GM13977 (cell line): ENCODE data around the gene HJURP.

Experiments
- DNase-seq: peaks from one replicate; pipeline ENCODE4 v3.0.0; 2012; ENCODE audit warnings: low spot score
- CTCF ChIP-seq: IDR thresholded peaks from 2 replicates; pipeline ENCODE4 v1.5.1; 2012; ENCODE audit warnings: mild to moderate bottlenecking, control low read depth; ENCODE audit not compliant: insufficient read depth; ENCODE audit errors: extremely low read depth, missing control alignments
- in situ Hi-C: fragments of 300-500 bp; cut with MboI; formaldehyde crosslinking; loops from one replicate; pipeline ENCODE4 v1.12.0; 2022; ENCODE audit warnings: low sequenced_read_pairs, low pct_unique_long_range_greater_than_20kb, mixed read lengths, inconsistent platforms; ENCODE audit not compliant: unreplicated experiment

Gene HJURP

GRCh38 chr2:233831861-233832260 lies 22.5 kb downstream of the HJURP start:
- in situ Hi-C loops = no loop called here
- DNase-seq = no peak
- no peak for TF ChIP-seq CTCF

GRCh38 chr2:233831011-233831721 lies 23.2 kb downstream of the HJURP start:
- TF ChIP-seq CTCF = no peak
- in situ Hi-C loops = no loop called here
- no peak for DNase-seq

GRCh38 chr2:233830111-233830802 lies 24.1 kb downstream of the HJURP start:
- DNase-seq = no peak
- in situ Hi-C loops = no loop called here
- TF ChIP-seq CTCF = no peak

- in situ Hi-C loops = no loop called here
- TF ChIP-seq CTCF = no peak
Observed at GRCh38 chr2:233829193-233830110, 24.9 kb downstream of the HJURP start.

GRCh38 chr2:233828546-233829192 lies 25.7 kb downstream of the HJURP start:
- TF ChIP-seq CTCF = no peak
- no peak for DNase-seq
- in situ Hi-C loops = no loop called here

More at GRCh38 chr2:233829193-233830110, 24.9 kb downstream of the HJURP start:
- DNase-seq = no peak

GRCh38 chr2:233824373-233824772 lies 30.0 kb downstream of the HJURP start:
- TF ChIP-seq CTCF = no peak
- no peak for DNase-seq
- in situ Hi-C loops = no loop called here
